NCI-H1436 (cell line): ENCODE data around the gene CERS4.
A peak's percentile ranks its signal among the peaks of the same experiment; 100 is the strongest.
"Not testable (repeated sequence)": the region's sequence is repeated elsewhere in the genome, so short reads cannot be mapped to it uniquely, and the experiment has no call there.

Experiments
- DNase-seq: peaks from one replicate; lab custom pipeline; 2025; lab: John Stamatoyannopoulos, UW

Gene CERS4, protein sequence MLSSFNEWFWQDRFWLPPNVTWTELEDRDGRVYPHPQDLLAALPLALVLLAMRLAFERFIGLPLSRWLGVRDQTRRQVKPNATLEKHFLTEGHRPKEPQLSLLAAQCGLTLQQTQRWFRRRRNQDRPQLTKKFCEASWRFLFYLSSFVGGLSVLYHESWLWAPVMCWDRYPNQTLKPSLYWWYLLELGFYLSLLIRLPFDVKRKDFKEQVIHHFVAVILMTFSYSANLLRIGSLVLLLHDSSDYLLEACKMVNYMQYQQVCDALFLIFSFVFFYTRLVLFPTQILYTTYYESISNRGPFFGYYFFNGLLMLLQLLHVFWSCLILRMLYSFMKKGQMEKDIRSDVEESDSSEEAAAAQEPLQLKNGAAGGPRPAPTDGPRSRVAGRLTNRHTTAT

DNA sequence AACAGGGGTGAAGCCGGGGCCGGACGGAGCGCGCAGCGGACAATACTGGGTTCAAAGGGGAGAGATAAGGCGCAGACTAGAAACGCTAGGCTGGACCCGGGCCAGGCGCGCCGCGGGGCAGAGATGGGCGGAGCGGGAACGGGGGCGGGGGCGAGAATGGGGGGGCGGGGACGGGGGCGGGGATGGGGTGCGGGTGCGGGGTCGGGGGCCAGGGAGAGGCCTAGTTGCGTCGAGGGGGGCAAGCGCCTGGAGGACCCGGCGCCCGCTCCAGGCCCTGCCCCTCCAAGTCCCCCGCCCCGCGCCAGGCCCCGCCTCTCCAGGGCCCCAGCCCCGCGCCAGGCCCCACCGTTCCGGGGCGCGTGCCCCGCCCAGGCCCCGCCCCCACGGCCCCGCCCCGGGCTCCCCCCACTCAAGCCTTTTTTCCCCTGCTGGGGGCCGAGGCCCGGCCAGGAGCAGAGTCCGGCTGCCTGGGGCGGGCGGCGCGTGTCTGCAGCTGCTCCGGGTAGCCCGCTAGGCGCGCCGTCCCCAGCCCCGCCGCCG is at the start of gene CERS4:
Gene CERS4 (plus strand): TSS at position 449 of the 540 bp plus-strand sequence. CDS start 41,707 bp downstream, outside the sequence.
- DNase-seq, result peak; percentile 72

DNA sequence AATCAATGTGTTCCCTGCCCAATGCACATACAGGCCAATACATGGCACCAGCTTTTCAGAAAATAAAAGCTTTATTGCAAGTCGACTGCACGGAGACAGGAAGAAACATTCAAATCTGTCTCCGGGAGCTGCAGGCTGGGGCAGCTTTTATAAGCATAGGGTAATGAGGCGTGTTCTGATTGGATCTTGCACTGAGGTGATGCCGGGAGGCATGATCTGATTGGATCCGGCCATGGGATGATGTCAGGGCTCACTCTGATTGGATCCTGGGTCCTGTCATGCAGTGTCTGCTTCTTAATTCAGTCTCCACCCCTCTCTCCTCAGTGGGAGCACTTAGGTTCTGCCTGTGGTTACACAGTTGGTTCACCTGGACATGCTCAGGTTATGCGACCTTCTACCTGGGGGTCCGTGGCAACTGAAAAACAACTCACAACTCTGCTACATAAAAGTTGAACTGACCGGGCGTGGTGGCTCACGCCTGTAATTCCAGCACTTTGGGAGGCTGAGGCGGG is 48.0 kb upstream of the CERS4 start:
- peak; percentile 92 for DNase-seq

DNA sequence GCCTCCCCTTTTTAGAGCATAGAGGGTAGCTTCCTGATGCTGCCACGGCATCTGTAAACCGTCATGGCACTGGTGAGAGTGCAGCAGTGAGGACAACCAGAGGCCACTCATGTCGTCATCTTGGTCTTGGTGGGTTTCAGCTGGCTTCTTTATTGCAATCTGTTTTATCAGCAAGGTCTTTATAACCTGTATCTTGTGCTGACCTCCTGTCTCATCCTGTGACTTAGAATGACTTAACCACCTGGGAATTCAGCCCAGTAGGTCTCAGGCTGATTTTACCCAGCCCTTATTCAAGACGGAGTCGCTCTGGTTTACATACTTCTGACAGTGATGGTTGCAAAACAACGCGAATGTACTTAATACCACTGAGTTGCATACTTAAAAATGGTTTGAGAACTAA is 45.4 kb upstream of the CERS4 start:
- no peak for DNase-seq

DNA sequence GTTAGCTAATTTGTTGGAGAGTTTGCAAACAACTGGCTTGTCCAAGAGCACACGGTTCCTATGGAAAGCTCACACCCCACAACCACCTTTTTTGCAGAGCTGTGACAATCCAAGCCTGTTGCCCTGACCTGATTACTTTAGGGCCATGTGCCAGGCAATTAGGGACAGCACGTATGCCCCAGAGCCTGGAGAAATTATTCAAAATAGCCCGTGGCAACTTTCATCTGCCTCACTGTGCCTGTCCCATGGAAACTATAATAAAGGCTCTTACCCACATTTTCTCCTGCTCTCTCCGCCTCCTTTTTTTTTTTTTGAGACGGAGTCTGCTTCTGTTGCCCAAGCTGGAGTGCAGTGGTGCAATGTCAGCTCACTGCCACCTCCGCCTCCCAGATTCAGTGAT is 41.2 kb upstream of the CERS4 start:
- DNase-seq, result no peak

DNA sequence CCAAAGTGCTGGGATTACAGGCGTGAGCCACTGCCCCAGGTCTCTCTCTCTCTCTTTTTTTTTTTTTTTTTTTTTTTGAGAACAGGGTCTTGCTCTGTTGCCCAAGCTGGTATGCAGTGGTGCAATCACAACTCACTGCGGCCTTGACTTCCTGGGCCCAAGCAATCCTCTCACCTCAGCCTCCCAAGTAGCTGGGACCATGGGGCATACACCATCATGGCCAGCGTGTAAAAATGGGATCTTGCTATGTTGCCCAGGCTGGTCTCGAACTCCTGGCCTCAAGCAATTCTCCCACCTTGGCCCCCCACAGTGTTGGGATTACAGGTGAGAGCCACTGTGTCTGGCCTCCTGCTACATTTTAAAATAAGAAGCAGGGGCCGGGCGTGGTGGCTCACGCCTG is 40.6 kb upstream of the CERS4 start:
- no peak for DNase-seq

DNA sequence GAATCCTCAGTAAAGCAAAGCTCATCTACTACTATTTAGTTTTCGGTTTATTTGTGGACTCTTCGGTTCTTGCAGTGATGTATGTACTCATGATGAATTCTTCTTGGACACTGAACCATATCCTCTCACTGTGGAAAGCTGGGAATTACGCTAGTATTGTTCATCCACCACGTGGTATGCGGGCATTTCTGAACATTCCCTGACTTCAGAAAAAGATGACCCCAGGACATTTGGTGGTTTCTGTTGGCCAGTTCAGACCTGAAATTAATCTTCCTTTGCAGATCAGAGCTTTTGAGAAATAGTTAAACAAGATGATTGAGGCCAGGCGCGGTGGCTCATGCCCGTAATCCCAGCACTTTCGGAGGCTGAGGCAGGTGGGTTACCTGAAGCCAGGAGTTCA is 34.5 kb upstream of the CERS4 start:
- DNase-seq, result no peak

DNA sequence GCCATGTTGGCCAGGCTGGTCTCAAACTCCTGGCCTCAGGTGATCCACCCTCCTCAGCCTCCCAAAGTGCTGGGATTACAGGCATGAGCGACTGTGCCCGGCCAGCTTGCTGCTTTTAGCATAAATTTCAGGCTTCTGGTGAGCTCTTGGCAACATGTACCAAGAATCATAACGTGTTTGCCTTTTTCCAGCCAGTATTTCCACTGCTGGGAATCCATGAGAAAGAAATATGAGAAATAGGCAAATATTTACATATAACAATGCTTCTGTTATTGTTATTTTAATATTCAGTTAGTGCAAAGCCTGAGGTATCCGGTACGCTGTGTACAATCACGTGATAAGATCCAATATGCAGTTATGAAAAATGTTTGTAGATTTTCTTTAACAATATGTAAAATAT is 29.2 kb upstream of the CERS4 start:
- no peak for DNase-seq

DNA sequence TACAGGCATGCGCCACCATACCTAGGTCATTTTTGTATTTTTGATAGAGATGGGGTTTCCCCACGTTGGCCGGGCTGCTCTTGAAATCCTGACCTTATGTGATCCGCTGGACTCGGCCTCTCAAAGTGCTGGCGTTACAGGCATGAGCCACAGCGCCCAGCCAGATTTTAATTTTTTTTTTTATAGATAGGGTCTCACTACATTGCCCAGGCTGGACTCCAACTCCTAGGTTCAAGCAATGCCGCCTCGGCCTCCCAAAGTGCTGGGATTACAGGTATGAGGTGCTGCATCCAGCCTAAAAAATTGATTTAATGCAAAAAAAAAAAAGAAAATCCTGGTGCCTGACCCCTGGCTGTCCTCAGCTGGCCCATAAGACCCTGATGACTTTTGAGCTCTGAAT is 24.9 kb upstream of the CERS4 start:
- DNase-seq, result no peak

DNA sequence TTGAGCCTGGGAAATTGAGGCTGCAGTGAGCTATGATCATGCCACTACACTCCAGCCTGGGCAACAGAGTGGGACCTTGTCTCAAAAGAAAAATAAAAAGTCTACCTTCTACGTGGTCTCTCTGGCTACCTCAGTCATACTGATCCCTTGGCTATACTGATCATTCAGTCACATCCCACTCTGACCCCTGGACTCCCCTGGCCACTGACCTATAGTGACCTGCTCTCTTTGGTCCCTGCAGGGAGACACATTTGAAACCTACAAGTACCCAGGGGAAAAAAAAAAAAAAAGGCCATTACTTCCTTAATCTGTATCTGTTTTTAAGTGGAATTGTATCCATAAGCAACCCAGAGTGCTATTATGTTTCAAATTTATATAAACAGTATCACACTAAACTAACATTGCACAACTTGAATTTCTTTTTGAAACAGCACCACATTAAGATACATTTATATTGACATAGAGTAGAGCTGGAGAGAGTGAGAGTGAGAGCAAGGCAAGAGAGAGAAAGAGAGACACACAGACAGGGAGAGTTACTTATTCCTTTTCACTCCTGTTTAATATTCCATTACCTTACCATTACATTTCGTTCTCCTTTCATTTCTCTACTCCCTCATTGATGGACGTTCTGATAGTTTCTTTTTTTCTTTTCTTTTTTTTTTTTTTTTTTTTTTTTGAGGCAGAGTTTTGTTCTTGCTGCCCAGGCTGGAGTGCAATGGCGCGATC is 23.7 kb upstream of the CERS4 start:
- DNase-seq, result no peak

DNA sequence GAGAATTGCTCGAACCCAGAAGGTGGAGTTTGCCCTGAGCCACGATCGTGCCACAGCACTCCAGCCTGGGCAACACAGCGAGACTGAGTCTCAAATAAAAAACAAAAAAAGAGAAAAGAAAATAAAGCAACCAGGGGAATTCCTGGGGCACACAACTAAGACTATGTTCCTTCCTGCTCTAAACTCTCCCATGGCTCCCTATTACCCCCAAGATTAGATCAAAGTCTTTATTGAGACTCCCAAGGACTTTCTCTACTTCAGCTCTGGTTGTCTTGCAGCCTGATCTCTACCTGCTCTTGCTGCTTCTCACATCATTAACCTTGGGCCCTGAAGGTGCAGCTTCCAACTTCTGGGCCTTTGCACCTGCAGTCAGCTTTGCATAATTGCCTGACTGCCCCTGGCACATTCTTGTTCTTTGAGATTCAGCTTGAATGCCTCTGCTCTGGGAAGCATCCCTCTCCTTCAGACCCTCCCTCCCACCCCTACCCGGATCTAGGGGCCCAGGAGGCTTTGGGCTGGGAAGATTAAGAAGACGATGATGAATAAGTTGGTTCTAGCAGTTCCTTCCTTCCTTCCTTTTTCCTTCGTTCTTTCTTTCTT is 16.8 kb upstream of the CERS4 start:
- DNase-seq, result no peak

DNA sequence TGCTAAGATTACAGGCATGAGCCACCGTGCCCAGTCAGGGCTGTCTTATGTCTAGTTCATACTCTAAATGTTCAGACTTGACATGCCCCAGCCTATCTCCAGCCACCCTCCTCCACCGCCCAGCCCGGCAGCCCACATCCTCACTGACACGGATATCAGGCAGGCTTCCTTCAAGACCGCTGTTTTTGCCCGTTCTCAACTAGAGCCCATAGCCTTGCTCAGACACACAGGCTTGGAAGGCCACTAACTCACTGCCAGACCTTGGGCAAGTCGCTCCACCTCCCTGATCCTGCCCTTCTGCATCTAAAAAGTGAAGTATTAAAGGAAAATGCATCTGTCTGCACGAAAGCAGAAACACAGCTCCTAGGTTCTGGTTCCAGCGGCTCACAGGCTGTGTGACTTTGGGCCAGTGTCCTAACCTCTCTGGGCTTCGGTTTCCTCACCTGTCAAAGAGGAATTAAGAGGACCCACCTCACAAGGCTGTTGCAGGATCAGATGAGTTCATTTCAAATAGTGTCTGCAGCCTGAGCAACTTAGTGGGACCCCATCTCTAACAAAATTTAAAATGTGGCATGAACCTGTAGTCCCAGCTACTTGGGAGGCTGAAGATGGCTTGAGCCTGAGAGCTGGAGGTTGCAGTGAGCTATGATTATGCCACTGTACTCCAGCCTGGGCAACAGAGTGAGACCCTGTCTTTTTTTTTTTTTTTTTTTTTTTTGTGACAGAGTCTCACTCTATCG is 14.5 kb upstream of the CERS4 start:
- DNase-seq, result no peak

DNA sequence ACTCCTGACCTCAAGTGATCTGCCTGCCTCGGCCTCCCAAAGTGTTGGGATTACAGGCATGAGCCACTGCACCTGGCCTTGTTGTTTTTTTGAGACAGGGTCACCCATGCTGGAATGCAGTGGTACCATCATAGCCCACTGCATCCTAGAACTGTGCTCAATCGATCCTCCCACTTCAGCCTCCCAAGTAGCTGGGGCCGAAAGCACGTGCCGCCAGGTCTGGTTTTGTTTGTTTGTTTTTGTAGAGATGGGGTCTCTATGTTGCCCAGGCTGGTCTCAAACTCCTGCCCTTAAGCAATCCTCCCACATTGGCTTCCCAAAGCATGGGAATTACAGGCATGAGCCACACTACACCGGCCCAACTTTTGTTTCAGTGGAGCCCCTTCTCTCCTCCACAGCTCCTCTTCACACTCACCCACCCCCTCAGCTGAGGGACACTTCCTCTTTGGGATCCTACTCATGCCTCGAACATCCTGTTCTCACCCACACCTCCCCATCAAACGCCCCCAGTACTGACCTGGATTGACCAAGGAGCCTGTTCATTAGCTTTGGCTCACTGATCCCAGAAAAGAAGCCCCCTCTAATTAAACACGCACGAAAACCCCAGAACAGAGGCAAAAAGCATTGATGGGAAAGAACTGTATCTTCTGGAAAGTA is 12.8 kb upstream of the CERS4 start:
- no peak for DNase-seq

DNA sequence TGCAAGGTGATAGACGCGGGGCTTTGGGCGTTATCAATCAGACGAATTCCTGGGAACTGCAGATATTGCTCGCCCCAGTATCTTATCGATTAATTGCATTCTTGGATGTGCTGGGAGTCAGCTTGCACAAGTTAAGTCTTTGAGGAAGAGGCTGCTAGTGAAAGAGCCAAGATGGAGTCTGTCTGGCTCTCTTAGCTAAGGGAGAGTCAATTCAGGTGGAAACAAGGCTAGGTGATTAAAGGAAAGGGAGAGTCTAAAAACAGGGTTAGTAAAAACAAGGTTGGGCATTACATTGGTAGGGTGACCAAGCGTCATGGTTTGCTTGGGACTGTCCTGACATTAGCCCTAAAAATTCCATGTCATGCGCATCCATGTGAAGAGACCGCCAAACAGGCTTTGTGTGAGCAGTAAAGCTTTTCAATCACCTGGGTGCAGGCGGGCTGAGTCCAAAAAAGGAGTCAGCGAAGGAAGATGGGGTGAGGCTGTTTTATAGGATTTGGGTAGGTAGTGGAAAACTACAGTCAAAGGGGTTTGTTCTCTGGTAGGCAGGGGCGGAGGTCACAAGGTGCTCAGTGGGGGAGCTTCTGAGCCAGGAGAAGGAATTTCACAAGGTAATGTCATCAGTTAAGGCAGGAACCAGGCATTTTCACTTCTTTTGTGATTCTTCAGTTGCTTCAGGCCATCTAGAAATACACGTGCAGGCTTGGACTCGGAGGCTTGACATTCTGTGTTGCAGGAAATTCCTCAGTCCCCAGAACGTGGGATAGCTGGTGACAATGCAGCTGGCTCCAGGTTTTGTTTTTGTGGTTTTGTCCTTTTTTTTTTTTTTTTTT is 5.7 kb upstream of the CERS4 start:
- not testable (repeated sequence) for DNase-seq

DNA sequence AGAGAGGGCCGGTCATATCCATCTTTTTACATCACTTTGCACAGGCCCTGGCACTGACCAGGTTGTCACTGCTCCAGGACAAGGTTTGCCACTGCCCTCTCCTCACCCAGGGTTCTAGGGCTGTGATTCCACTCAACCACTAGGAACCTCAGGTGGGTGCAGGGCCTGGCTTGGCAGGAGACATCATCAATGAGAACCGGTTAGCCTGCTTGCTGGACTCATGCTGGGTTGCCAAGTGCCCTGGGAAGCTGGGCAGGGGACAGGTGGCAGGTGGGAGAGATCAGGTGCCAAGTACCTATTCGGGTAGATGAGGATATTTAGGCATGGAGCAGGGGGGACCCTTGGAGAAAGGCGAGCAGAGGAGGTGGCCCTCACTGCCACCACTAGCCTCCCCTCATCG is 4.2 kb upstream of the CERS4 start:
- DNase-seq, result no peak

DNA sequence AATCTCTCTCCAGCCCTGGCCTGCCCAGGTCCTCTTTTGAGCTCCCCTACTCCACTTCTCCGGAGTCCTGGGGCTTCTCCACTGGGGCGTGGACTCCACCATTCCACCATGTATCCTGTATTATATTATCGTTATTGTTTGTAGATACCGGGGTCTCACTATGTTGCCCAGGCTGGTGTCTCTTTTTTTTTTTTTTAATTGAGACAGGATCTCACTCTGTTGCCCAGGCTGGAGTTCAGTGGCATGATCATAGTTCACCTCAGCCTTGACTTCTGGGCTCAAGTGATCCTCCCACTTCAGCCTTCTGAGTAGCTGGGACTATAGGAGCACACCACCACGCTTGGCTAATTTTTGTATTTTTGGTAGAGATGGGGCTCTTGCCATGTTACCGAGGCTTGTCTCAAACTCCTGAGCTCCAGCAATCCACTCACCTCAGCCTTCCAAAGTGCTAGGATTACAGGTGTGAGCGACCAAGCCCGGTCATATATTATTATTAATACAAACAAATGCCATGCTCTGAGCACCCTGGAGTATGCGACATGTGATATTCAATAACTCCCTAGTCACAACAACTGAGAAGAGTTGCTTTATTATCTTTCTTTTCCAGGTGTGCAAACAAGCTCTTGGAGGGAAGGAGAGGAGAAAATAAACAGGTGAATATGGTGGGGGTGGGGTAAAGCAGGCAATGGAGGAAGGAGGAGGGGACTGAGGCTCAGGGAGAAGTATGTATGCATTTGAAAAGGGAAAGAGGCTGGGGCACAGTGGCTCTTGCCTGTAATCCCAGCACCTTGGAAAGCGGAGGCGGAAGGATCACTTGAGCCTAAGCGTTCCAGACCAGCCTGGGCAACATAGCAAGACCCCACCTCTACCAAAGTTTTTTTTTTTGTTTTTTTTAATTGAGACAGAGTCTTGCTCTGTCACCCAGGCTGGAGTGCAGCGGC is 2.8 kb upstream of the CERS4 start:
- DNase-seq, result peak; percentile 34

DNA sequence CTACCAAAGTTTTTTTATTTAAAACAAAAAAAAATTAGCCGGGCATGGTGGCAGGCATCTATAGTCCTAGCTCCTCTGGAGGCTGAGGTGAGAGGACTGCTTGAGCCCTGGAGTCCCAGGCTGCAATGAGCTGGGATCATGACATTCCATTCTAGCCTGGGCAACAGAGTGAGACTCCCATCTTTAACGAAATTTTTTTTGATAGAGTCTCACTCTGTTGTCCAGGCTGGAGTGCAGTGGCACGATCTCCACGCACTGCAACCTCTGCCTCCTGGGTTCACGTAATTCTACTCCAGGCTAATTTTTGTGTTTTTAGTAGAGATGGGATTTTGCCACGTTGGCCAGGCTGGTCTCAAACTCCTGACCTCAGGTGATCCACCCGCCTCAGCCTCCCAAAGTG is 1.8 kb upstream of the CERS4 start:
- not testable (repeated sequence) for DNase-seq

DNA sequence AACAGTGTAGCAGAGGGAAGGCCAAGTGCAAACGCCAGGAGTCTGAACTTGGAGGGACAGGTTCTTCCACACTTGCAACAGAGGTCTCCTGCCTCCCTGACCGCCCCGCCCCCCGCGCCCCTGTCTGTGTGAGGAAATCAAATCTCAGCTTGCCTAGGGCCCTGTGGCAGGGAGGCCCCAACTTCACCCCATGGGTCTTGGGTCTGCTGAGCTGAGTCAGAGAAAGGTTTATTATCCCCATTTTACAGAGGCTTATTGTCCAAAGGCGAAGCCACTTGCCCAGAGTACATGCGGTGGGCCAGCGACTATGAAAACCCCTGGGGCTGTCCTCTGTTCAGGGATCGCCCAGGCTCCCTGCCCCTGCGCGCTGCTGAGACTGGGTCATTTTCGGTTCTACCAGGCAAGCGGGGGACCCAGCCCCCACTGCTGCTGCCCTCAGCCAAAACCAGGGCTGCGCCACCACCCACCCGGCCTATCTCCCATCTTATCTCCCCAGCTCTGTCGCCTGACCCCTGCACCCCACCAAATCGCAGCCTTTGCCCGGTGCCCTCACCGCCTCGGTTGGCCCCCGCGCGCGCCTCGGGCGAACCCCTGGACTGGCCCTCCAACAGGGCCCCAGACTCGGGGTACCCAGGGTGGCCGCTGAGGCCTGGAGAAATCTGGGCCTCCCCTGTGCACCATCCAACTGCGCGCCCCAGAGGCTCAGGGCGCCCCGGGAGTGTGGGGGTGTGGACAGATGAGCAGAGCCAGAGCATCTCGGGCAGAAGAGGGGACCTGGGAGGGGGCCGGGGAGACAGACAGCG is 850 bp upstream of the CERS4 start:
- DNase-seq, result no peak
